Fibroblast of peridontal ligament (primary cell): ENCODE measurements around the gene SATB1.
"Not testable (repeated sequence)": the region's sequence is repeated elsewhere in the genome, so short reads cannot be mapped to it uniquely, and the experiment has no call there.

Source experiments
- DNase-seq: peaks from one replicate; pipeline ENCODE4 v3.0.0-alpha.2; 2010; ENCODE audit errors: extremely low read depth

Gene SATB1

DNA sequence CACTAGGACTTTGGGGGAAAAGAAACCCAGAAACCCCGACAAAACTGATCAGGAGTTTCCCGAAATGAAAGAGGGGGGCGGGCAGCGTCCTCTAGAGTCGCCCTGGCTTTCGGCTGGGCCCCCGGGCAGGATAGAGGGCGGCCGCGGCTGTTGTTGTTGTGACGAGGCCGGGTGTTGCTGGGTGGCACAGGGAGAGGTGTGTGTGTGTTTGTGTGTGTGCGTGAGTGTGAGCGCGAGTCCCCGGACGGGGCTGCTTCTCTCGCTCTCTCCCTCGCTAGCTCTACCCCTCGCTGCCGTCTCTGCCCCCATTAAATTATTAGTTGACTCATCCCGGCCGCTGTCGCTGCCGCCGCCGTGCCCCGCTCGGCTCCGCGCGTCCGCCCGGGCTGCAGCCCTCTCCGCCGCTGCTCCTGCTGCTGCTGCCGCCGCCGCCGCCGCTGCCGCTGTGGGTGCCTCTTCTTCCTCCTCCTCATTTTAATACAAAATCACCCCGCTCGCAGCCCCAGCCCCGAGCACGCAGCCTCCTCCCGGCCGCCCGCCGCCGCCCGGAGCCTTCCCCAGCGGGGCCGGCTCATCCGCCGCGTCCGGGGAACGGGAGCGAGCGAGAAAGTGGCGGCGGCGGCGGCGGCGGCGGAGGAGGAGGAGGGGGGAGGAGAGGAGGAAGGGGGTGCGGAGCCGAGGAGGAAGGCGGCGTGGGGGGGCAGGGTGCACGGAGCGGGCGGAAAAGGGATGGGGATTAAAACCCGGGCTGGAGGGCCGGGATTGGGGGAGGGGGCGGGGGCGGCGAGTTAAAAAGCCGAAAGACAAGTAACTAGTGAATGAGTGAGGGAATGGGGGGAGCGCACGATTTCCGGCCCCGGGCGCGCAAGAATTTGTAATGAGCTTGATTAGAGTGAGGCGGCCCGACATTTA lies at the start of gene SATB1:
SATB1 (minus strand) TSS at position 611 of the 912 bp plus-strand sequence. CDS start 4,372 bp downstream, outside the sequence.
- peak; percentile 52 for DNase-seq

DNA sequence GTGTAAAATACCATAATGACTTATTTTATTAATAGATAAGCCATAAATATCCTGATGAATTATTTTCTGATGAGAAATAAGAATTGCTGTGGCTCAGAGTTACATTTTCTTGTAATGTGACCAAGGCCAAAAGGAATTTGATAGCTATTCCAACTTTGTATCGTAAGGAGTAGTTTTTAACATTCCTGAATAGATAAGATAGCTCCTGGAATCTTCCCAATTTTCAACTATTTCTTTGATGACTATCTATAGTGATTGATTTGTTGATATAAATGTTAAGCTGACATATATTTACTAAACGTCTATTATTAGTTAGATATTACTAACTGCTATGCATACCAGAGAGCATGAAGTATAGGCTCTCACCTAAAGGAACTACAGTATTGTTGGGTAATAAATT lies 49.1 kb upstream of the SATB1 start:
- no peak for DNase-seq

DNA sequence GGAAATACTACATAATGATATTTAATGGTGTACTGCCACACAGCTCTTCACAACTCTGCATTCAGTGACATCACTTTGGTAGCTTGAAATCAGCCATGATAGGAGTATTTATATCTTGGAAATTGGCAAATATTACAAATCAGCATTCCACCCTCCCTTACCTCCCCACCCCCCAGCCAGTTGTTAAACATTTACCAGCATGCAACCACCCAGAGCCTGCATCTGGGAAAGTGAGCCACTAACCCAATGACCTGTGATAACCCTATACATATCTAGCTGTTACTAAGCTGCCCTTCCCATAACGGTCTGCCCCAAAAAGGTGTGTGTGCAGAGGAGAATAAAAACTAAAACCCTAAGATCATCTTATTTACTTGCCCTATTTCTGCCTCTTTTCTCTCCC lies 44.6 kb upstream of the SATB1 start:
- no peak for DNase-seq

DNA sequence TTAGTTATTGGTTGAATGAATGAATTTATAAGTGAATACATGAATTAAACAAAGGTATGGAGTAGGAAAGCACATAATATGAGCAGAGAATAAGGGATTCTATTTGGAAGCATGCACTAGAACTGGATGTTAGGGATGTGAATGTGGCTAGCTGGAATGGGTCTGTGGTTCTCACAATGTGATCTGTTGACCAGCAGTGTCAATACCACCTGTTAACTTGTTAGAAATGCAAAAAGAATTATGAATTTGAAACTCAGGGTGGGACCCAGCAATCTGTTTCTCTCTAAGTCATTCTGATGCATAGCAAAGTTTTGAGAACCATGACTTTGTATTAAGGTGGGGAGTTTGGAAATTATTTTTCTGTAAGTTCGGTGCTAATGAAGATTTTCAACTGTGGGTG lies 41.0 kb upstream of the SATB1 start:
- DNase-seq = no peak

DNA sequence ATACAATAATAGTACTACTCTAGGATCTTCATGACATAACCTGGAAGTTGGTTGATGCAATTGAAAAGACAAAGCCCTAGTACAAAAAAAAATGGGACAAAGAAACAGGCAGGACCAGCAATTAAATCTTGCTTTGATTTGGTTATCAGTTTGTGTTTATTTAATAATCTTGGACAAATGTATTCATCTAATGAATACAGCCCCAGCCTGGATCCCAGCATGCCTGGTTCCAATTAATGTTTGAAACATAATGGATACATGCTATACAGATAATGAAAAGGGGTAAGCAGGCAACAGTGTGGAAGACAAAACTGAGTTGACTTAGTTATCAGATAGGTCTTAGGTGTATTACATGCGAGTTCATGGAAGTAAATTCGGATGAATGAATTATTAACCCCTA lies 29.6 kb upstream of the SATB1 start:
- DNase-seq = no peak

DNA sequence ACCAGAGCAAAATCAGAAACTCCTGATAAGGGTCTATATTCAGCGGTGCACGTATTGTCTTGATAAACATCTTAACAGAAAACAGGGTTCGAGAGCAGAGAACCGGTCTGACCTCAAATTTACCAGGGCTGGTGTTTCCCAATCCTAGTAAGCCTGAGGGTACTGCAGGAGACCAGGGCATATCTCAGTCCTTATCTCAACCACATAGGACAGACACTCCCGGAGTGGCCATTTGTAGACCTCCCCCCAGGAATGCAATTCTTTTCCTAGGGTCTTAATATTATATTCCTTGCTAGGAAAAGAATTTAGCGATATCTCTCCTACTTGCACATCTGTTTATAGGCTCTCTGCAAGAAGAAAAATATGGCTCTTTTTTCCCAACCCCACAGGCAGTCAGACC lies 24.5 kb upstream of the SATB1 start:
- DNase-seq = not testable (repeated sequence)

DNA sequence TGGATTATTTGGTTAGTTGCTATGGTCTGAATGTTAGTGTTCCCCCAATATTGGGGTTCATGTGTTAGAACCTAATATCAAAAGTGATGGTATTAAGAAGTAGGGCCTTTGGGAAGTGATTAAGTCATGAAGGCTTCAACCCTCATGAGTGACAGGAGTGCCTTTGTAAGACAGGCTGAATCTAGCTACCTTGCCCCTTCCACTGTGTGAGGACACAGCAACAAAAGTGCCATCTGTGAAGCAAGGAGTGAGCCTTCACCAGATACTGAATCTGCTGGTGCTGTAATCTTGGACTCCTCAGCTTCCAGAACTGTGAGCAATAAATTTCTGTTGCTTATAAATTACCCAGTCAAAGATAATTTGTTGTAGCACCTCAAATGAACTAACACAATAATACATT lies 22.6 kb upstream of the SATB1 start:
- no peak for DNase-seq

DNA sequence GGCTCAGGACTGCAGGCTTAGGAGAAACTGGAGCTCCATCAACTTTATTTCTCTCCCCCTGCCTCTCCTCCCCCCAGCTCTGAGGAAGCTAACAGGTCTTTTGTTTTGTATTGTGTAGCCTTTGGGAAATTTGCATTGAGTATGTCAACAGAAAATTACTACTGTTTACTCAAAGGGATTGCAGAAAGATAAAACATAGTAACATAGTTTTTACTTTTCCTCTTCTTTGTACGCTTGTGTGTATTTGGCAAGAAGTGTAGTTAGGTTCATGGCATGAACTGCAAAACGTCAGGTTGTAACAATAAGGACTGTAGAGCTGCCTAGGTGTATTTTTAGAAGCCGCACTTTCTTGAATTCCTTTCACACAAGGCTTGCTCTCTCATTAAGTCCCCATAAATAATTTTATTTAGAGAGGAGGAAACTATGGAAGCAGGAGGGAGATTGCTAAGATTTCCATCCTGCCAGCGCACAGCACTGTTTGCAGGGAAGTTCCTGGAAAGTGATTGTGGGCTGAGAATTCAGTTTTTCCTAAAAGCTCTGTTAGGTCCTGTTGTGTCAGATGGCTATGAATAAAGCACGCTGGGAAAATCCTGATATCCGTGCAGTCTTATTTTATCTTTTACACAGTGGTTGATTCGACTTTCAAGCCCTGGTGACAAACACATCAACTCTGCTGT lies 21.1 kb upstream of the SATB1 start:
- DNase-seq = no peak

DNA sequence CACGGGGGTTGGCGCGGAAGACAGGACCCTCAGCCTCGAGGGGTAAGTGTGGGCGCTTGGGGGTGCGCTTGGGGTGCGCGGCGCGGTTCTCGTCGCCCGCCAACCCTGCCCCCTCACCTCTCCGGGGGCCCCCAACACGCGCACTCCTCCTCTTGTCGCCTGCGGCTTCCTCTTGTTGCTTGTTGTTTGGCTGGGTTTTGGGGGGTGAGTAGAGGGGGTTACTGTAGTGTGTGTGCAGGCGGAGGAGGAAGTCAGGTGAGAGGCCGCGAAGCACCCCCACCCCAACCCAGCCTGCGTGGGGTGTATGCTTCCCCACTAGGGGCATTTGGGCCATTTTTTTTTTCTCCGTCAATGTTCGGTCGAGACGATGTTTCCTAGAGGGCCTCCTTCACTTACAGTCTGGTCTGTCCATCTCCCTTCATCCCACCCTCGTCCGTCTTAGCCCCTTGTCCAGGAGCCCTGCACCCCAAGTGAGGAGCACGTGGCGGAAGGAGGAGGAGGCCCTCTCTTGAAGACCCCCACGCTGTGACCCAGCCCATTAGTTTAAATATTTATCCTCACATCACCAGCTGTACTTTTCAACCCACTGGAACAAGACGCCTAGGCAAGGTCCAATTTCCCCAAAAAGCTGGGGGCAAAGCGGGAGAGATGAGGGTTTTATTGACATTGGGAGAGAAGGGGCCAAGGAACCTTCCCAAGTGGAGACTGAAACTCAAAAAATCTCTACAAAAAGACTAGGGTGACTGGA lies 20.4 kb upstream of the SATB1 start:
- no peak for DNase-seq

DNA sequence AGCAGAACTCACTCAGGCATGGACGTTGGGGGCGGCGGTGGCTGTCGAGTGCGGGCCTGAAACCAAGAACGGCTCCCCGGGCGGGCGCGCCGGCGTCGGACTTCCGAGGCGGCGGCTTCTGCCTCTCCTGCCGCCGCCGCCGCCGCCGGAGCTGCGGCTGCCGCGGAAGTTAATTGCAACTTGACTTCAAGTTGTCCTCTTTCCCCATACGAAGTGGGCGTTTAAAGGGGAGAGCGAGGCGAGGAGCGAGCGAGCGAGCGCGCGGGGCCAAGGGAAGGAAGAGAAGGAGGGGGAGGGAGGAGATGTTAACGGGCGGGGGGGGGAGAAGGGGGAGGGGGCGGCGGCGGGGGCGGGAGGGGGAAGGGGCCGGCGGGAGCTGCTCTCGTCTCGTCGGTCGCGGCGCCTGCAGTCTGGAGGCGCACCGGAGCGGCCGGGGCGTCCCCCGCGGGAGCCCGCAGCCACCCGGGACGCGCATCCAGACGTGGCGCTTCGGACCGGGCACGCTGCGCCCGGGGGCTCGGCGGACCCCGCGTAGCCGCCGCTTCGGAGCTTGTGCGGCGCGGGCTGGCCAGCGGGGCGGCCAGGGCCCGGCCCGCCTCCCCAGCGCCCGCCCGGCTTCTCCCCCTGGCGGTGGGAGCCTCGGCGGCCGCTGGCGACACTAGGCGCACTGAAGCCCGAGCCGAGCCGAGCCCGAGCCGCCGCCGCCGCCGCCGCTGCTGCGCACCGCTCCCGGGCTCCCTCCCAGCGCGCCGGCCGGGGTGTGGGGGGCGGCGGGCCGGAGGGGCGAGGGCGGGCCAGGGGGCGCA lies 19.7 kb upstream of the SATB1 start:
- no peak for DNase-seq

DNA sequence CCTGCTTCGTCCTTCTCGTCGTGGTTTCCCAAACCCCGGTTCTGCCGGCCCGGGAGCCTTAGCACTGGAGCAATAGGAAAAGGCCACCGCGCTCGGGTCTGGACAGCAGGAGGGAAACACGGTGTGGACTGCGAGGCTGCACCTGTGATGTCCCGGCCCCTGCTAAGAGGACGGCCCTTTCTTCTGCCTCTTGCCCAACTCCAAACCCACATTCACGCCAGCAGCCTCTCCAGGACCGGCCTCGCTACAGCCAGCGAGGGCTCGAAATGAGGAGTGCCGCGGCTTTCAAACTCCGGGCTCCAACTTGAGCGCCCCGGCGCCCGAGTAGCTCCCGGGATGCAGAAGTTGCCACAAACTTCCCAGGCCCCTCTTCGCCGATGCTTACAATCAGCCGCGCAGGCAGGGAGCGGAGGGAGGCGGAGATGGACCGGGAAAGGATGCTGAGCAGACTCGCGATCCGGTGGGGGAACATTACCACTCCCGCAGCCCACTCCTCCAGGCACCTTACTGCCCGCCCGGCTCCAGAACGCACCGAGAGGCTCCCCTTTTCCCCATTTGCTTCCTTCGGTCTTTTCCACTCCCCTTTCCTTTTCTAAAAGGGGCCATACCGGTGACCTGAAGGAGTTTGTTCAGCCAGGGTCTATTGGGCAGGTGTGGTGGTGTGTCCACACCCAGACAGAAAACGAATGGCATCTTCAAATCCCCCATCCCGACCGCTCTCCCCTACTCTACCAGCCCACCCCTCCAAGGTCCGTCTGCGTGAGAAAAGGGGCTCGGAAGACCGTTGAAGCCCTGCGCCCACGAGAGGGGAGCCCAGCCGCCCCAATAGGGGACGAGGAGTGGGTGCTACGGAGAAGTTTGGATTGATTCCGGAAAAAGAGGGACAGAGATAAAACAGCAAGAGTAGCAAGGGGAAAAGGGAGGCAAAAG lies 18.8 kb upstream of the SATB1 start:
- DNase-seq = no peak

DNA sequence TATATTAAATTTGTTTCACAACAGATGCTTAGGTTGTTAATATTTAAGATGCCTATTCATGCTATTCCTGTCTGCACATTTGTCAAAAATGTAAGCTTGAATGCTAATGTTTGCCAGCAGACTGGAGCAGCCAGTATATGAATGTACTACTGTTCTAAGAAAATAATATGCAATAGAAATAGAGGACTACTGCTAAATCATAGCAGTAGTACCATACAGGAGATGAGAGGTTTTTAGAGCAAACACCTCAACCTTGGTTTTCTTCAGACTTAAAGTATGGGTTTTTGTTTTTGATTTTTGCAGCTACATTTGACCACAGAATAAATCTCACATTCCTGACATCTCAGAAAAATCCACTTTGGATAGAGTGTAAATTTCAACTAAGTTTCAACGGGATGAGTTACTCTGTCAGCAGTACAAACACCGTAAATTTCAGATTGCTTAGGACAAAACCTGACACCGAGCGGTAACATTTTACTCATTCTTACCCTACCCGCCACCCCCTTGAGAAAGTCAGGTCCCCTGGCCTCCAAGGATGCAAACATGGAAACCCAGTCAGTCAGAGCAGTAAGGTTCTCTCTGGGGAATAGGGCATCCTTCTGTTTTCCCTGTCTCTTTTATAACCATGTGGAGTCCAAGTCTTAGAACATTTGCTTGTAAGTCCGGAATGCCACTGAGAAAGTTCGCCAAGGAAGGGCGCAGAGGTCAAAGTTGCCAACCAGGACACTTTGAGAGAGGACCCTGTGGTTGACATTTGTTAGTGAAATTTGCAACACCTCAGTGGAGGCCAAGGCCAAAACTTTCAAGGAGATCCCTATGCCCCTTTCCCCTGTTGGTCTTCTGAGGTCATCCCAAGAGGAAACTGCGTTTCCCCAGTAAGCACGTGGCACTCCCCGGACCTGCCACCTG lies 17.9 kb upstream of the SATB1 start:
- no peak for DNase-seq

DNA sequence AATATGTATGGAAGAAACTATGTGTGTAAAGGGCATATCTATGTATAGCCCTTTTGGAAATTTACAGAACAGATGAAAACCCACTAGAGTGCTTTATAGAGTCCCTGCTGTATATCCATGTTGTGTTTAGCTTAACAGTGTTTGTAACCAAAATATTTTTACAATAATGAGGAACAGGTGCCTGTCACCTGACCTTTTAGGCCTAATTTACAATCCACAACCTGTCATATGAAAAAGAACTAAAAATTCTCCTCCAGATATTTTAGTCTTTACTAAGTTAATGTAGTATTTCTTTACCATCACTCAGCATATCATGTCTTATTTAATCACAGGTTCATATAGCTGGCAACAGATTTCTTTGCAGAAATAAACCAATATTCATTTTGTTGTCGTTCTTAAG lies 16.4 kb upstream of the SATB1 start:
- no peak for DNase-seq

DNA sequence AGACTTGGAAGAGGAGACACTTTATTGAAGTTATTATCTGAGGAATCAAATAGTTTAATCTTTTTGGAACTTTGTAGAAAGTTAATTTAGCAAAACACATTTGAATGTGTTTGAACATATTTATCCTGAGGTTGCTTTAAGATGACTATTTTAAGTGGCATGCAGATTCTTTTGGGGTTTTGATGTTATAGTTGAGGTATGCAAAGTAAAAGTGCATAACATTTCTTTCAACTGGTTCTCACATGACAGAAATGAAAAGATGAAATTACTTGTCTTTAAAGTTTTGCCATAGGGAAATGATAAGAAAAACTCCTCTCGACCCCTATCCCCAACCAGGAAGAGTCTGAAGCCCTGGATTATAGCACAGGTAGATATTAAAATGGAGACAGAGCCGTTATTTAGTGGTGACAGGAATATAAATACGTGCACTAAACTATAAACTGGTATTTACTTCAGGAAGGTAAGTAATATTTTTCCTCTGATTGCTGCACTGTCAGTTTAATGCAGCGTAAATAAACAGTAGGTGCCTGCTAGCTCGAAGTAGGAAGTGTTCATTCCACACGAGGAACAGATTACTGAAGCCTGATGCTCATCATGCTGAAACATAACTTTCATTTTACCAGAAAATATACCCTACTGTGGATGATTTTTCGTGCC lies 15.1 kb upstream of the SATB1 start:
- DNase-seq = peak; percentile 47

DNA sequence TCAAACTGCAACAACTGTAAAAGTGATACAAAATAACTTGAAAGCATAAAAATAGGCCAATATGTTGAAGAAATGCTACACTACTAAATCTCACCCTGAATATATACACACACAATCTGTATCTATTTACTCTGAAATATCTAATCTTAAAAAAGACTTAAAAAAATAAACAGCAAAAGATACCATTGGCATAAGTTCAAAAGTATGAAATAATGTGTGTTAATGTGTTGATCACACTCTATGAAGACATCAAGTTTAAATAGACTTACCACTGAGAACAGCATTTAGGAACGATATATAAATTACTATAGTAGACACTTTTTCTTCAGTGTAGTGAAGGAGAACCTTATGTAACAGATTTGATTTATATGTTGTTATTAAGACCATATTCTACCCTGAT lies 14.1 kb upstream of the SATB1 start:
- no peak for DNase-seq

DNA sequence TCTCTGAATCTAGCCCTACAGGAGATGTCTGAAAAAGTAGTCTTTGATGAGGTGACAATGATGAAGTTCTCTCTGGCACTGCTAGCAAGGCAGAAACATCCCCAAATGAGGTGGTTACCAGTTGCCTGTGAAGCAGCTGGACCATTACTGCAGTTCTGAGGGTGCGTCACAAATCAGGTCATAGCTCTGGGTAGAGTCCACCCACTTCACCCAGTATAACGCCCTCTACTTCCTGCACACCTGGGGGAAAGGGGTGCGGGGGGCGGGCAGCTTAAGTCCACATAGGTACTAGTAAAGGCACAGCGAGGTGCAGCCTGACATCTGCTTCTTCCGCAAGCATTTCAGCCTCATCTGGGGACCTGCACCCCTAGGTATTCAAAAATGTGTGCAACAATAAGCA lies 13.4 kb upstream of the SATB1 start:
- no peak for DNase-seq

DNA sequence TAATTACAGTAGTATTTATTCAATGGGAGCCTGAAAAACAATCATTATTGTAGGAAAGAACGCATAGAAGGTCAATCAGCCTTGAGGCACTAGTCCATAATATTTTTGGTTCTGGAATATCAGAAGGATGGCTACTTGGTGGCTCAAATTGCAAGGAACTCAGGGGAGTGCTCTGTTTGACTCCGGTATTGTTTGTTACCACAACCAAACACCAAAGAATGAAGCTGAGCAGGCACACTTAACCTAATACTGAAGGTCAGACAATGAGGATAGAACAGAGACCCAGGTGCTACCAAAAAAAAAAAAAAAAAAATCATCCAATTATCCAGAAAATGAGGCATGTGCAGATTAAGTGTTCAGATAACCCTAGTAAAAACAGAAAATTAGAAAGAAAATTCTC lies 11.1 kb upstream of the SATB1 start:
- DNase-seq = no peak

DNA sequence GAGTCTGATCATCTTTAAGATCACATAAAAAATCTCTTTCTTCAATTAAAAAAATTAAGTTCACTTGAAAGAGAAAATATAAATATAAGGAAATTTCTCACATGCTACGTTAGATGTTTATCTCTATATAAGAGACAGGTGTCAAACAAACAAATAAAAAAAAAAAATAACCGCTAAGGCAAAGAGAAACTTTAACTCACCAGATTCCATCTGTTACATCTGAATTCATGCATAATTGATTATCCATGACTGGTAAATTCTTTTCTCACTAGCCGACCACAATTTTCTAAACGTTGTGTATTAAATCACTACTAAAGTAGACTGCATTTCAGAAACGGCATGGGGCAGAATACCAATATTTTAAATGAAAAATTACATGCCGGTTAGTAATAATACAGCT lies 9.6 kb upstream of the SATB1 start:
- no peak for DNase-seq

DNA sequence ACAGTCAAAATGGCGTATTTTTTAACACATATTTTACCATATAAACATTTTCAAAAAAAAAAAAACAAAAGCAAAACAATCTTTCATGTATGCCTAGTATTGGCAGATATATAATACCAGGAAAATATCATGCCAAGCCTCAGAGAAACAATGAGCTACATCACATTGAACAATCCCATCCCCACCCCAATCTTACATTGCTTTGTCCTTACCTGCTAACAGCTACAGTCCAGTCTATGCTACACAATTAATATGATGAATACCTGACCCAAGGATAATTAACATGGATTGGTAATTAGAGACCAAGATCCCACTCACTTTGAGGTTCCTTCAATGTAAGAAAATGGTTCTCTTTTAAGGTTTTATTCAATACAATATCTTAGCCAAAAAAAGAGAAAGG lies 7.6 kb upstream of the SATB1 start:
- no peak for DNase-seq
